SW480 (cell line): ENCODE data around the gene KRTAP5-6.
A peak's percentile ranks its signal among the peaks of the same experiment; 100 is the strongest.

Source experiments
- DNase-seq: peaks from one replicate; pipeline ENCODE4 v3.0.0-alpha.2; 2016; ENCODE audit warnings: low spot score

The KRTAP5-6 gene

DNA sequence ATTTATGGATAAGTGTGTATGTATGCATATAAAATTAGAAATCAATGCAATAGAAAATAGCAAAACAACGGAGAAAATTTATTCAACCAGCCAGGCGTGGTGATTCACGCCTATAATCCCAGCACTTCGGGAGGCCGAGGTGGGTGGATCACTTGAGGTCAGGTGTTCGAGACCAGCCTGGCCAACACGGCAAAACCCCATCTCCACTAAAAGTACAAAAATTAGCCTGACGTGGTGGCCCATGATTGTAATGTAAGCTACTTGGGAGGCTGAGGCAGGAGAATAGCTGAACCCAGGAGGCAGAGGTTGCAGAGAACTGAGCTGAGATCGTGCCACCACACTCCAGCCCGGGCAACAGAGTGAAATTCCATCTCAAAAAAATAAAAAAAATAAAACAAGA lies 5.5 kb downstream of the KRTAP5-6 start:
- DNase-seq: no peak

DNA sequence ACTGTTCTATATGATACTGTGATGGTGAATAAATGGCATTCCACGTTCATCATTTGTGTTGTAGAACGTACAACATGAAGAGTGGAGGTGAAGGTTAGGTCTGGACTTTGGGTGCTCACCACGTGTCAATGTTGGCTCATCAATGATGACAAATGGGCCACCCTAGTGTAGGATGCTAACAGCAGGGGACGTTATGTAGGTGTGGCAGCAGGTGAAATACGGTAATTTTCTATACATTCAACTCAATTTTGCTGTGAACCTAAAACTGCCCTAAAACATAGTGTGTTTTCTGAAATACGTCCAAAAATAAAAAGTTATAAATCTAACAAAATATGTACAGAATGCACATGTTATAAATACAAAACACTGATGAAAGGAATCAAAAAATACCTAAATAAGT lies 6.2 kb downstream of the KRTAP5-6 start:
- no peak for DNase-seq

DNA sequence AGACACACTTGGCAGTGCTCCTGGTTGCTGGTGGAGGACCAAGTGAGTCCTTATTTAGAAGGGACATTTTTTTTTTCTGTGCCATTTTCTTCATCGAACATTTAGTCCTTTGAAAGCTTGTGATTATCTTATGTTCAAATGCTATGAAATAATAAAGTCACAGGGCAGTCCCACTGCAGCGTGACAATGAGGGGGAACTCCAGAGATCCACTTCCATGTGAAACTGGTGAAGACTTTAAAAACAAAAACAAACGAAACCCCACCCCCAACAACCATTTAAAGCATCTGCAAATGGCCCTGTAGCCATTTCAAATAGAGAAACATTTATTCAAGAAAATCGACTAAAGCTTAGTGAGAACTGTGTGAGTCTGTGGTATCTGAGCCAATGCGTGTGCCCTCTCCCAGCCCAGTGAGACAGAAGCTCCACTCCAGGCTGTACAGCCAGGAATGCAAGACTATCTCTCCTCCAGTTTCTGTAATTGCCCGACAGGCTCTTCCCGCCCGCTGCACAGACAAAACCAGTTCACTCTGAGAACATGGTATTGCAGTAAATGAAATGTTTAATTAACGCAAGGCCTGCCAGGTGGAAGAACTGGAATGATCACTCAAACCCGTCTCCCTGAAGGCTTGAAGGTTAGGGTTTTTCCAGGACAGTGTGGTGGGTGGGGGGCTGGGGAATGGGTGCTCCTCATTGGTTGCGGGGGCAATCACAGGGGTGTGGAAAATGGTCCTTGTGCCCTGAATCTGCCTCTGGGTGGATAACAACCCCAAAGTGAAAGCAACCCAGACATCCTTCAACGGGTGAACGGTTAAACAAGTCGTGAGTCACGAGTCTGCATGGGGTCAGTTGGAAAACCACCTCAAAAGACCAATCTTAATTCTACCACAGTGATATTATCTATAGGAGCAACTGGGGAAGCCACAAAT lies 8.4 kb downstream of the KRTAP5-6 start:
- DNase-seq: peak; percentile 81

DNA sequence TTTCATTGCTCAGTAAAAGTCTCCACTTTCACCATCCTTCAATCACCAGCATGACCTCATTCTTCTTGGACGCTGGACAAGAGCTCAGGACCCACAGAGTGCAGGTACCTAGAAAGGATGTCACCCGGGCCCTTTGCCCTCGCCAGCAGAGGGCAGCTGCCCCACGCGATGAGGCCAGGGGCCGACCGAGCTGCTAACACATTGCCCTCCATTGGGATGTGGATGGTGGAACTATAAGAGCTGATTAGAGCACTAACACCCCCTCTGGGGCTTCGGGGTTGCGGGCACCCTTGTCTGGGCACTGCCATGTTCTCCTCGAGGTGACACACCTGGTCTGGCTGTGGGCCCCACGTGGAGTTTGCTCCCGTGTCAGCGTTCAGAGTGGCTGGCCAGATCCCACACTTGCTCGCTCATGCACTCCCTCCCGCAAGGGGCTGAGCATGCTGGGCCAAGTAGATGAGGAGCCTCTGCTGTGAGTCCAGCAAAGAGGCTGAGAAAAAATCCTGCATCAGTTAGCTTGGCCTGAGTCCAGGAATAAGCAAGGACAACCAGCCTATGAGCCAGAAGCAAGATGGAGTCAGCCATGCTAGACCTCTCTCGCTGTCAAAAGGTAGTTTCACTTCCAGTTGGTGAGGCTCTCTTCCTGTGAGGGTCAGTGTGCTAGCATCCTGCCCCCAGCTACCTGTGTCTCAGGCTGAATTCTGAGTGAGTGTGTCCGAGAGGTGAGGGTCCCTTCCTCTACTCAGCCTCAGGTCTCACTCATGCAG lies 9.8 kb downstream of the KRTAP5-6 start:
- DNase-seq: no peak

DNA sequence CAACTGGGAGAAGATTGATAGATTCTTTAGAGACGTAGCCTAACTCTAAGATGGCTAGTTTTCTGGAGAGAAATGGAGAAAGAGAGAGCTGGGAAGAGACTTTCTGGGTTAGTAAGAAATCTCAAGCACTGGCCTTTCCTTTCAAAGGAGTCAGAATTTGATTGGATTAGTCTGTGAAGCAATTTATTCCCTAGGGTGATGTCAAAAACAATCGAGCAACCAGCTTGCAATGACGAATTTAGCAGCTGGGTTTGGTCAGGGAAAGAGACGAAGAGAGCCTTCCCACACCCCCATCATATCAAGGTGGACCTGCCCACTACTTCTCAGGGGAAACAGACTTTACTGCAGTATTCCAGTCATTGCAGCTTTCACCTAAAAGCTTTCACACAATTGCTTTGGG lies 10.8 kb downstream of the KRTAP5-6 start:
- DNase-seq: no peak

DNA sequence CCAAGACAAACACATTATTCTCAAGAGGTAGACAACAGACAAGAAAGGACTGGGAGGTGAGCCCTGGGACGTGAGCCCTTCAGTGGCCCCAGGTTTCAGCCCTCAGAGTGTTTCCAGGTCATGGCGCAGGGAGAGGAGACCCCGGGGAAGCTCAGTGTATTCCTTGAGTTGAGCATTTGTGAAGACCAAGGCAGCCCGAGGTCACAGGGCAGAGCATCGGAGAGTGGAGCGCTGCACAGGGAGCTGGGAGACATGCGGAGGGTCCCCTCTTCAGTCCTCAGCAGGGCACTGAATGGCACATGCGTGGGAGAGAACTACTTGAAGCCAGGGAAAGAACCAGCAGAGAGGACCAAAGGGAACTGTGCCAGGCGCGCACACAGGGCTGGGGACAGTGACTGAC lies 11.7 kb downstream of the KRTAP5-6 start:
- no peak for DNase-seq

DNA sequence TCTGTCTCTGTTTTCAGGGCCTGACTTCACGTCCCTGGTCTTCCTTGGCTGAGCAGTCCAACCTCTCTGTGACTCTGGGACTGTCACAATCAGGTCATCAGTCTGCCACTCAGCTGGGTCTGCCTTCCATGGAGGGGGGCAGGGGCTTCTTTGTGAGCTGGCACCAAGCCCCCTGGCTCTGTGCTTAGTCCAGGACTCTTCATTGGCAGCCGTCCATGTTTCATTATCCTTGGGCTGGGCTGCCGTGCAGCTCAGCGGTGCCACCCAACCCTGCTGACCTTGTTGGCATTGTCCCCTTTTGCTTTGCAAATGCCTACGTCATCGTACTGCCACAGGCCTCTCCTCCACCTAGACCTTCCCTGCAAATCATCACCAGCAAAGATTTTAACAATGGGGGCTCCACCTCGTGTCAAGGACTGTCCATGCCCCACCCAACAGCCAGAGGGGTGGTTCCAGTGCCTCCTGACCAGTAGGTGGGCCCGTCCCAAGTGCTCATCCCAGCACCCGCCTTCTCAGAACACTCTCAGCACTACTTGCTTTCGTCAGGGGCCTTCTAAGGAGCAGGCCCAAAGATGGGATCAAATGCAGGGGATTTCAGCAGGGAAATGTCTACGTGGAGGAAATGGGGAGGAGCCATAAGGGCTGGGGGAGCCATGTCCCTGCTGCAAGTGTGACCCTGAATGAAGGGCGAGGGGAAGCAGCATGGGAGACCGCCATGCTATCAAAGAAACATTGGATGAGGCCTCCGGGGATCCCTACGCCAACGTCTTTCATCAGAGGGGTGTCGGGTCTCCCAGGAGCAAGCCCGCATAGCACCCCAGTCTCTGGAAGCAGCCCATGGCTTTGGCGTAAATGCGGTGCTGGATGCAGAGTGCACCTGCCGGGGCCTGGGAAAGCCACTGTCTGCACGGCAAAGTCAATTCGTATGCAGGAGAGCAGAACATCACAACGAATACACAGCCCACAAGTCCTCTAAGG lies 18.2 kb downstream of the KRTAP5-6 start:
- DNase-seq: no peak

DNA sequence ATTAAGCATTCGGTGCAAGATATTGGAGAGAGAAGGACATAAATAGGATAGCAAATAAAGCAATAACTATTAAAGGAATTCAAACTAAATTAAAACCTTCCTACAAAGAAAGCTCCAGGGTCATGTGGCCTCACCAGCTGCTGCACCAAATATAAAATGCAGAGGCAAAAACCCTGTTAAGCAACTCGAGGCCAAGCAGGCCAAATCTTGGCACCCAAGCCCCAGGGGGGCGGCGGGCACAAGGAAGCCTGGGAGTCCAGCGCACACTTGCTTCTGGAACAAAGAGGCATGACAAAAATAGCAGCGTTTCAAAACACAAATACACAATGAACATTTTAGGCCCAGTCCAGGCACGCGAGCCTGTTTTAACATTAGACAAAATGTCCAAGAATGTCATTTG lies 20.8 kb downstream of the KRTAP5-6 start:
- no peak for DNase-seq

DNA sequence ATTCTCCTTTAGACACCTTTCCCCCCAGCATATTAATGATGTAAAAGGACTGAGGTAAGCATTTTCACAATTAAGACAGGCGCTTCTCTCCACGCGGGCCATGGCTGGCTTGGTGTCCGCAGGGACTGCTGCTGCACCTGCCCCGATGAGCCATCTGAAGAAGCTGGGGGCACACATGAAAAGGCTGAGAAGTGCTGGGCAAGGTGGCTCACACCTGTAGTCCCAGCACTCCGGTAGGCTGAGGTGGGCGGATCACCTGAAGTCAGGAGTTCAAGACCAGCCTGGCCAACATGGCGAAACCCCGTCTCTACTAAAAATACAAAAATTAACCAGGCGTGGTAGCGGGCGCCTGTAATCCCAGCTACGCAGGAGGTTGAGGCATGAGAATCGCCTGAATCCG lies 21.3 kb downstream of the KRTAP5-6 start:
- no peak for DNase-seq

DNA sequence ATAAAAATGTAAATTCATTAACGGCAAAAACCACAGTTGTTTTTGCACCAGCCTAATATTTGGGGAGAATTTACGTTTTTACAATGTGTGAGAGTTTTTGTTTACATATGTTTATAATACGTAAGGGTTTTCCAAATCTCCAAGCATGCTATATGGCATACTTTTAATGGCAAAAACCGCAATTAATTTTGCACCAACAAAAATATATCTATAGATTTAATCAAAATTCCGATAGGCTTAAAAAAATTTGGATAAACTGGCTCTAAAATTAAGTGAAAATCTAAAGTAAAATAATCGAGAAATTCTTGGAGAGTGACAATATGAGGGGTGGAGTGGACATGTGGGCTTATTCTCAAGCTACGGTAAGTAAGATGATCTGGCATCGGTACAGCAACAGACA lies 22.8 kb downstream of the KRTAP5-6 start:
- no peak for DNase-seq

DNA sequence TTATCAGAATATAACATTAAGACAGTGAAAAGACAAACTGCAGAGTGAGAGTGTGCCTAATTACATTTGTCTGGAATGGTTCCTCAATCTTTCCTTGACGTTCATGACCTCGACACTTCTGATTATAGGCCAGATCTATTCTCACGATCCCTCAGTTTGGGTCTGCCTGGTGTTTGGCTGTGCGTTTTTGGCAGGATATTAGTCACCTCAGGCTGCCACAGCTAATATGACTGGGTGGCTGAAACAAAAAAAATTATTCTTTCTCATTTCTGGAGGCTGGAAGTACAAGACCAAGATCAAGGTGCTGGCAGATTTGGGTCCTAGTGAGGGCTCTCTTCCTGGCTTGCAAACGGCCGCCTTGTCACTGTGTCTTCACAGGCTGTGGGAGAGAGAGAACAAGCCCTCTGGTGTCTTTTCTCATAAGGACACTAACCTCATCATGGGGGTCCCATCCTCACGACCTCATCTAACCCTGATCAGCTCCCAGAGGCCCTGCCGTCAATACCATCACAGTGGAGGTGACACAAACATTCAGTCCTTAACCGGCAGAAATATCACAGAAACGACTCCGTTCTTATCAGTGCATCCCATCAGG lies 30.2 kb downstream of the KRTAP5-6 start:
- DNase-seq: no peak

DNA sequence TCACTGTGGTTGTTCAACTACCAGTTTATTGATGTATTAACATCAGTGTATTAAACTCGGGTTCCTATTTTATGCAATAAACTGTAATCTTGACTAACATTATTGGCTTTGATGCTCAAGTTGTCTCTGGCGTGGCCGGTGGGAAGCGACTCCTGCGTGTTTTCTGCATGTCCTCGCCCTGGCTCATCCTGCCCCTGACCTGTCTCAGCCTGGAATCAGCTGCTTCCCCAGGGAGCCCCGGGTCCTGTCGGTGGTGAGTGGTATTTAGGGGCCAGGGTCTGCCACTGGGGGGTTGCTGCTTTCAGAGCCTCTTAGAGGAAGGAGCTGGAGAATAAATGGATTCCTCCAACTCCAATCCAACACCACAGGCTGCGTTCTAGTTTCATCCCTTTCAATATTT lies 30.9 kb downstream of the KRTAP5-6 start:
- no peak for DNase-seq

DNA sequence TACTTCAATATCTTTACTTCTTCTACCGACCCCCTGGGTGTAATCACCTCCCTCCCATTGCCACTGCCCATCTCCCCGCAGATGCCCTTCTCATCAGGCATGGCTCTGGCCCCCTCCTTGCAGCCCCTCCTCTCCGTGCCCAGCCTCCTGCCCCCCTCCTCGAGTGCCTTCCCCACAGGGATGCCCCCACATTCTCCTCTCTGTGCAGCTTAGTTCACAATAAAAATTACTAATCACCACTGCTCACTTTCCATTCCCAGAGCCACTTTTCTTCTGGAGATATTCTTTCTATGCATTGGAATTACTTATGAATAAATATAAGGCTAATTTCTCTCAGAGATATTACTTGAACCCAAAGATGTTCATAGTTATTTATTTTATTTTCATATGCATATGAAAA lies 31.3 kb downstream of the KRTAP5-6 start:
- DNase-seq: no peak

DNA sequence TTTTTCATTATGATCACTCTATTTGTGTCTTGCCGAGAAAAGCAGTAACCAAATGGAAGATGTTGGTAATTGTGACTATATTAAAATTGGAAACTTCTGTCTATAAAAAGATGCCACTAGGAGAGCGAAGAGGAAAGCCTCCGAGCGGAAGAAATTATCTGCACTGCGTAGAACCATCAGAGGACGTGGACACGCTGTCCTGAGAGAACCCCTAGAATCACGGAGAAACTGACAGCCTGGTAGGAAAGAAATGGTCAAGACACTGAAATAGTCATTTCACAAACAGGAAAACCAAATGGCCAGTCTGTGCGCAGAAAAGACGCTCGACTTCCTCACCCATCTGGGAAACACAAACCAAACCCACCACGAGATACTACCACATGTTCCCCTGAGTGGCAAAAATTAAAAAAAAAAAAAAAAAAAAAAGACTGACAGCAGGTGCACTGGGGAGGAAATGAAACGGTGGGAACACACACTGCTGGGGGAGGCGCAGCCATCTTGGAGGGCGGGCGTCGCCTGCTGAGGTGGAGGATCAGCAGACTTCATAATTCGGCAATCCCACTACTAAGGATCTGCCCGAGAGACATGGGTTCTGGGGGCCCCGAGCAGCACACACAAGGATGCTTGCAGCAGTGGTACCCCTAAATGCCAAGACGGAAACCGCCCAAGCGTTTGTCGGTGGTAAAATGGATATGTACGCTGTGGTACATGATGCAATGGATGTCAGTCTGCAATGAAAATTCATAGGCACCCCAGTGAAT lies 32.1 kb downstream of the KRTAP5-6 start:
- DNase-seq: no peak

DNA sequence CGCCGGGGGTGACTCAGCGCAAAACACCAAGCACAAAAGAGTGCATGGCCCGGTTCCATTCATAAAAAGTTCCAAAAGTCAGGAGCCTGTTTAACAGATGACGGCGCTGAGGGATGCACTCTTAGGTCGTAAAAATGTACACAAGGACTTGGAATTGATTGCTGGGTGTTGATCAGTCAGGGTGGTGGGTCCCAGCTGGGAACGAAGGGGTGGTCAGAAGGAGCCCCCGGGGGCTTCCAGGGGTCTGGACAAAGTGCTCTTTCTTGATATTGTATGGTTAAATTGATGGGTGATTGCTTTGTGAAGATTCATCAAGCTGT lies 32.7 kb downstream of the KRTAP5-6 start:
- DNase-seq: no peak

DNA sequence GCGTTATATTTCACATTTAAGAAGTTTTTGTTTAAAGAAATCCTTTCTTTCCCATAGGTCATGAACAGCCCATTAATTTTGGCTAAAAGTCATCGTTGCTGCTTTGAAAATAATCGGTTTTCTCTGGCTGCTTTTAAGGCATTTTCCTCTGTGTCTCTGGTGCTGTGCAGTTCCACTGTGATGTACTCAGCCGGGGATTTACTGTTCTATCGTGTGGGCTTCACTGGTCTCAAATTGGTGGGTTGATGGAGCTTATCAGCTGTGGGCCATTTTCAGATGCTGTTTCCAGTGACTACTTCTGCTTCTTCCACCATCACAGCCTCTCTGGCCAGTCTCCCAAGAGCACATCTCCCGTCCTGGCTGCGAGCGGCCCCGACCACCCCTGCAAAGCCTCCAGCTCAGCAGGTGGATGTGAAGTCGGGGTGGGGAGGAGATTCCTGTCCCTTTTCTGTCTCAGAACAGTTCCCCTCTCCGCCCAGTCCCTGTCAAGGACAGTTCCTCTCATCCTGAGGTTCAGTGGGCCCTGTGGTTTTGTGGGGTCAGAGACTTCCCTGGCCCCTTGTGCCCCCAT lies 33.1 kb downstream of the KRTAP5-6 start:
- no peak for DNase-seq

DNA sequence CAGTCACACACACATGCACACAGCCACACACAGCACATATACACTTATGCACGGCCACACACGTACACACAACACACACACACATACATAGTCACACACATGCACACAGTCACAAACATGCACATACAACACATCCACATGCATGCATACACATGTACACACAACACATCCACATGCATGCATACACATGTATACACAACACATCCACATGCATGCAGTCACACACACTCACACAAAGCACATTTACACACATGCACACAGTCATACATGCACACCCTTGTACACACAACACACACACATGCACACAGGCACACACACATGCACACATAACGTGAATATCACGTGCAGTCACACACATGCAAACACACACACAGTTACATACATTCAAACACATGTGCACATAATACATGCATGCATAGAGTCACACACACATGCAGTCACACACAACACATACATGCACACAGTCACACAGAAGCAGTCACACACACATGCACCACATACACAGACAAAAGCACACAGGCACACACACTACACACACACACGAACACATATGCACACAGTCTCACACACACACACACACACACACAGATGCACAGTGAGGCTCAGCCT lies 34.6 kb downstream of the KRTAP5-6 start:
- no peak for DNase-seq

DNA sequence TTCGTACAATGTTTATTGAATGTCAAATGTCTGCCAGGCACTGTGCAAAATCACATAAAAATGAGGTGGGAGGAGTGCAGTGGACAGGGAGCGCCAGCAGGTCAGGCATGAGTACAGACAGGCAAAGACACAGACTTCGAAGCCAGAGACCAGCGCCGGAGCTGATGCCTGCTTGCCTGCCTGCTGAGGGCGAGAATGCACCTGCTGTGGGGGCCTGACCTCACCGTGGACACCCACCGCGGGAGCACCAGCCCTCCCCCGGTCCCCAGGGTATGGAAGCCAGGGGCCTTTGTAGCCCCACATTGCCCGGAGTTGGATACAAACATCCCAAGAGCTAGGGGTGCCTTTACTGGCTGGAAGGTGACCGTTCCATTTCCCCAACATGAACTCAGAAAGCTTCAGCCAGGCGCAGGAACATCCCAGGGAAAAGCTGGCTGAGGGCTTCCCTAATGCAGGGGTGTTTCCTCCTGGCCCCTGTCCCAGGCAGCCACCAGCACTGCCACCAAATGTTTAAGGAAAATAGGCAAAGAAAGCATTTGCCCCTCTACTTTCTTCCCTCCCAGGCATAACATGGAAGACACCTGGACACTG lies 35.5 kb downstream of the KRTAP5-6 start:
- no peak for DNase-seq

DNA sequence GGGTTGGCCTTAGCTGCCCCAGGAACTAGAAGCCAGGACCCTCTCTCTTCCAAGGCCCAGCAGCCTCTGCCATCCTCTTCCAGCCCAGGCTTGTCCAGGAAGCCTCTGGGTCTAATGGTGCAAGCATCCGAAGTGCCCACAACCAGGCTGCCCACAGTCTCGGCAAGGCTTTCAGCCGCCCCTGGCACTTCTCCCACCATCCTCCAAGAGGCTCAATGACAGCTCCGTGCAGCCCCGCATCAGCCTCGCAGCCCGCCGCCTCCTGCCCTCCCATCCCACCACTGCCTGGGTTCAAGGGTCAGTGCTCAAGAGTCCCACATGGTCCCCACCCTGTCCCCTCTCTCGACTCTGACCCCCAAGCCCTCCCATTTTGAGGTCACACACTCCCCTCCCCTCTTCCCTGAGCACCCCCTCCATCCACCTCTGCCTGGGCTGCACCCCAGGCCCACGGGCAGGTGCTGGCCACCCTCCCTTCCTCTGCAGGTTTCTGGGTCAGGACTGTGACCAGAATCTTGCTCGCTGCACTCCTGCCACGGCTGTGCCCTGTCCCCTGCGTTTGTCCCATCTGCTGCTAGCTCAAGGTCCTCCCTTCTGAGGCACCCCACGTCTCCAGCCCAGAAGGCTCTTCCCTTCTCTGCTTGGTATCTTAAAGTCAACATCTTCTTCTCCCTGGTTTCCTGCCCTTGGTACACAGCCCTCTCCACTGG lies 36.2 kb downstream of the KRTAP5-6 start:
- DNase-seq: no peak
